Trophoblast cell (in vitro differentiated cells and primary cell): Measurements from ENCODE around the gene SLC29A3.
A peak's percentile ranks its signal among the peaks of the same experiment; 100 is the strongest.

Source experiments
- DNase-seq, 2 donors: peaks; one replicate each; pipeline ENCODE4 v3.0.0-alpha.2; 2016
- H2AFZ ChIP-seq: 2 replicates; pipeline ENCODE4 v1.6.1; 2013; ENCODE audit warnings: low read length, moderate library complexity, mild to moderate bottlenecking; ENCODE audit not compliant: insufficient read depth, poor library complexity
- H2AK5ac ChIP-seq: 2 replicates; pipeline ENCODE4 v1.6.1; 2013; ENCODE audit warnings: mild to moderate bottlenecking, low read length
- H2BK120ac ChIP-seq: 2 replicates; pipeline ENCODE4 v1.6.1; 2013; ENCODE audit warnings: low read length, mild to moderate bottlenecking, moderate library complexity; ENCODE audit not compliant: insufficient read depth, poor library complexity
- H2BK12ac ChIP-seq: 2 replicates; pipeline ENCODE4 v1.6.1; 2013; ENCODE audit warnings: mild to moderate bottlenecking, low read length, moderate library complexity
- H2BK5ac ChIP-seq: 2 replicates; pipeline ENCODE4 v1.6.1; 2013; ENCODE audit warnings: low read length, low read depth, moderate library complexity, mild to moderate bottlenecking; ENCODE audit not compliant: poor library complexity
- H3K14ac ChIP-seq: 2 replicates; pipeline ENCODE4 v1.6.1; 2013; ENCODE audit warnings: mild to moderate bottlenecking, low read length
- H3K18ac ChIP-seq: 2 replicates; pipeline ENCODE4 v1.6.1; 2013; ENCODE audit warnings: mild to moderate bottlenecking, low read length
- H3K23ac ChIP-seq: 2 replicates; pipeline ENCODE4 v1.6.1; 2013; ENCODE audit warnings: low read length
- H3K27ac ChIP-seq: 2 replicates; pipeline ENCODE4 v1.5.1; 2013; ENCODE audit warnings: low read depth, mild to moderate bottlenecking, inconsistent platforms, low read length, moderate library complexity
- H3K27me3 ChIP-seq: 2 replicates; pipeline ENCODE4 v1.6.1; 2013; ENCODE audit warnings: inconsistent platforms, mild to moderate bottlenecking, low read length, moderate library complexity; ENCODE audit not compliant: insufficient read depth
- H3K36me3 ChIP-seq, 2 experiments: 1 replicate in 1 of 2; 2 replicates in 1 of 2; pipeline ENCODE4 v1.6.1; 2013; ENCODE audit warnings: low read length in 2 of 2, mild to moderate bottlenecking in 2 of 2, moderate library complexity in 1 of 2; ENCODE audit not compliant: insufficient read depth in 2 of 2, control insufficient read depth in 1 of 2
- H3K4ac ChIP-seq: 2 replicates; pipeline ENCODE4 v1.6.1; 2013; ENCODE audit warnings: low read depth, mild to moderate bottlenecking, low read length, moderate library complexity
- H3K4me1 ChIP-seq, 2 experiments: 1 replicate in 1 of 2; 2 replicates in 1 of 2; pipeline ENCODE4 v1.6.1; 2013; ENCODE audit warnings: low read length in 2 of 2, mild to moderate bottlenecking in 2 of 2, moderate library complexity in 1 of 2; ENCODE audit not compliant: insufficient read depth in 2 of 2, control insufficient read depth in 1 of 2
- H3K4me2 ChIP-seq: 2 replicates; pipeline ENCODE4 v1.6.1; 2013; ENCODE audit warnings: inconsistent platforms, mild to moderate bottlenecking, low read length, moderate library complexity
- H3K4me3 ChIP-seq: 2 replicates; pipeline ENCODE4 v1.5.1; 2013; ENCODE audit warnings: mild to moderate bottlenecking, low read depth, low read length, inconsistent platforms
- H3K79me1 ChIP-seq: one replicate; pipeline ENCODE4 v1.6.1; 2013; ENCODE audit warnings: low read length
- H3K79me2 ChIP-seq: 2 replicates; pipeline ENCODE4 v1.6.1; 2013; ENCODE audit warnings: low read length, mild to moderate bottlenecking; ENCODE audit not compliant: control insufficient read depth, insufficient read depth, poor library complexity
- H3K9ac ChIP-seq: 2 replicates; pipeline ENCODE4 v1.6.1; 2013; ENCODE audit warnings: mild to moderate bottlenecking, low read length
- H3K9me3 ChIP-seq: 2 replicates; pipeline ENCODE4 v1.6.1; 2013; ENCODE audit warnings: low read depth, mild to moderate bottlenecking, control low read depth, inconsistent platforms, low read length; ENCODE audit not compliant: insufficient read depth
- H4K12ac ChIP-seq: 2 replicates; pipeline ENCODE4 v1.6.1; 2013; ENCODE audit warnings: low read depth, mild to moderate bottlenecking, low read length, moderate library complexity
- H4K8ac ChIP-seq: 2 replicates; pipeline ENCODE4 v1.6.1; 2013; ENCODE audit warnings: low read depth, mild to moderate bottlenecking, low read length, moderate library complexity
- H4K91ac ChIP-seq: one replicate; pipeline ENCODE4 v1.6.1; 2013; ENCODE audit warnings: low read depth, mild to moderate bottlenecking, low read length, moderate library complexity
- WGBS: extraction: QIAGEN DNeasy Blood & Tissue Kit; methylation state at CpG from one replicate; pipeline ENCODE4 v1.1.7; 2013; ENCODE audit warnings: missing lambda C conversion rate; ENCODE audit not compliant: insufficient read length, insufficient coverage; ENCODE audit errors: extremely low coverage; 5-methylcytosine and 5-hydroxymethylcytosine counted together

SLC29A3 gene

DNA sequence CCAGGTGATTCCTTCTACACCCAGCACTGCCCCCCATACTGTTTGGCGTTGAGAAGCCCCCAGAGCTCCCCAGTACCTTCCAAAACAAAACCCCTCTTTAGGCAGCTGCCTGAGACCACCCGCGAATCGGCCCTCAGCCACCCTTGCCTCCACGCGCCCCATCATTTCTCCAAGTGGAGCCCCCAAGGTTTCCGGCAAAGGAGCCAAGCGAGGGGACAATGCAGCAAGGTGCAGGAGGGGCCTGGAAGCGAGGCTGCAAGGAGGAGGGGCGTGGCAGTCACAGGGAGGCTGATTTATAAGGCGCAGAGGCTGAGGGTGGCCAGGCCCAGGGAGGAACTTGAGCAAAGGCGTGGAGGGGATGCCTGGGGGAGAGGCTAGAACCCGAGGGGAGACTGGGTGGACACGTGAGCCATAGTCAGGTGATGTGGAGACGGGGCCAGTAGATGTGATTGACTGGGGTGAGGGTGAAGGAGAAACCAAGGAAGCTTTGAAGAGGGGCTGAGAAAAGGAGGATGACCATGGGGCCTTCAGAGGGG is 16.2 kb downstream of the SLC29A3 start:
- no peak overlapping the region for H3K27ac ChIP-seq
- H3K4me3 ChIP-seq = no peak overlapping the region
- peak overlapping the region; percentile 19 for H4K91ac ChIP-seq
- H3K79me2 ChIP-seq = peaks cover 3% of the 10 kb centered on the region
- DNase-seq = no peak
- no peak overlapping the region for H3K4me2 ChIP-seq
- H3K9me3 ChIP-seq = no peaks in the 10 kb centered on the region
- no CpG with 5 or more reads among the region's 15 CpGs for WGBS
- no peak overlapping the region for H4K8ac ChIP-seq
- H3K4ac ChIP-seq = no peak overlapping the region
- H3K4me1 ChIP-seq = peaks cover 22% of the 10 kb centered on the region in 2 experiments
- H2AK5ac ChIP-seq = peak overlapping the region; percentile 71
- no peak overlapping the region for H2BK5ac ChIP-seq
- no peak overlapping the region for H3K9ac ChIP-seq
- H3K27me3 ChIP-seq = no peaks in the 10 kb centered on the region
- H3K79me1 ChIP-seq = peaks cover 8% of the 10 kb centered on the region
- H2AFZ ChIP-seq = no peak overlapping the region
- H3K23ac ChIP-seq = no peak overlapping the region
- H4K12ac ChIP-seq = peak overlapping the region; percentile 12
- no peak overlapping the region for H2BK12ac ChIP-seq
- peak overlapping the region; percentile 46 for H3K18ac ChIP-seq
- H2BK120ac ChIP-seq = no peak overlapping the region
- no peak overlapping the region for H3K14ac ChIP-seq
- no peaks in the 10 kb centered on the region for H3K36me3 ChIP-seq

DNA sequence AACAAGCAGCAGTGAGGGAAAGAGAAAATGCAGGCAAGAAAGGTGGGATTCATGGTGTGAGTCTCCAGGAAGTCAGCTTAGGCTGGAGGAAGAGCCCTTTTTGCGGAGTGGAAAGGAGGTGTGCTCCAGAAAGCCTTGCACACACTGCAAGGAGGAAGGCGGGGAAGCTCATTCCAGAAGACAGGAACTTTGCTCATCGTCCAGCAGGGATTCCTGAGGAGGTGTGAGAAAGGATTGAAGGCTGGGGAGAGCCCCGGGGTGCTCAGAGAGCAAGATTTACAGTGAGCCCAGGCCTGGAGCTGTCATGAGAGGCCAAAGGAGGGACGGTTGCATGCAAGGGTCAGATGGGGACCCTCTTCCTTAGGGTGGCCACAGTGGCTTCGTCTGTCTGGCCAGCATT is 17.6 kb downstream of the SLC29A3 start:
- no peak overlapping the region for H2BK12ac ChIP-seq
- no peak overlapping the region for H3K4ac ChIP-seq
- no peak overlapping the region for H4K91ac ChIP-seq
- H2BK5ac ChIP-seq = no peak overlapping the region
- peaks cover 15% of the 10 kb centered on the region for H3K79me1 ChIP-seq
- H3K79me2 ChIP-seq = peaks cover 4% of the 10 kb centered on the region
- no peak overlapping the region for H3K18ac ChIP-seq
- no peak overlapping the region for H2BK120ac ChIP-seq
- H4K12ac ChIP-seq = no peak overlapping the region
- no peak overlapping the region for H3K4me3 ChIP-seq
- peaks cover 32 to 33% of the 10 kb centered on the region in 2 experiments for H3K4me1 ChIP-seq
- H3K27ac ChIP-seq = no peak overlapping the region
- no peaks in the 10 kb centered on the region for H3K36me3 ChIP-seq
- H2AFZ ChIP-seq = no peak overlapping the region
- H3K27me3 ChIP-seq = no peaks in the 10 kb centered on the region
- H3K9ac ChIP-seq = no peak overlapping the region
- H3K14ac ChIP-seq = no peak overlapping the region
- H2AK5ac ChIP-seq = no peak overlapping the region
- no peak overlapping the region for H4K8ac ChIP-seq
- H3K4me2 ChIP-seq = no peak overlapping the region
- H3K9me3 ChIP-seq = no peaks in the 10 kb centered on the region
- DNase-seq = no peak
- no CpG with 5 or more reads among the region's 6 CpGs for WGBS
- H3K23ac ChIP-seq = no peak overlapping the region

DNA sequence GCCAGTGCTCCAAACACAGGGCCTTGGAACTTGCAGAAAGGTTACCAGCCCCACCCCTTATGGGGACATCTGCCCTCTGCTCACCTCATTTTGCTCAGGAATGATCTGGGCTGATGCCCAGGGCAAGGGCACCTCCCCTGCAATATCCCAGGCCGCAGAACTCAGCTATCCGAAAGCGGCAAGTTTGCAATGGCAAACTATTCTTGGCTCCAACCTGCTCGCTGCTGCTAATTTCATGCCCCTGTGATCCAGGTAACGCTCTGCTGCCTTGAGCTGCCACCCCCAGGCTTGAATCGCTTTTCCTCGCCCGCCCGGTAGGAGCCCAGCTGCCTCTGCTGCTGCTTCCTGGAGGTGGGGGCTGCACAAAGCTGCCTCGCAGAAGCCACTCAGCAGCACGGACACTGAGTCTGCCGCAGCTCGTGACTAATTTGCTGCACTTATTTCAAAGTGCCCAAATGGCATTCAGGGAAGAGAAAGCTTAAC is 18.2 kb downstream of the SLC29A3 start:
- H2BK5ac ChIP-seq = no peak overlapping the region
- peaks cover 18% of the 10 kb centered on the region for H3K79me1 ChIP-seq
- peaks cover 4% of the 10 kb centered on the region for H3K79me2 ChIP-seq
- no peak overlapping the region for H3K9ac ChIP-seq
- no peak overlapping the region for H4K12ac ChIP-seq
- H3K14ac ChIP-seq = no peak overlapping the region
- peaks cover 34 to 36% of the 10 kb centered on the region in 2 experiments for H3K4me1 ChIP-seq
- no peak overlapping the region for H2BK120ac ChIP-seq
- no peaks in the 10 kb centered on the region for H3K36me3 ChIP-seq
- H3K9me3 ChIP-seq = no peaks in the 10 kb centered on the region
- H3K4me2 ChIP-seq = no peak overlapping the region
- H3K23ac ChIP-seq = no peak overlapping the region
- no peak overlapping the region for H3K27ac ChIP-seq
- no peaks in the 10 kb centered on the region for H3K27me3 ChIP-seq
- peak; percentile 36 to 49 for DNase-seq
- no peak overlapping the region for H4K91ac ChIP-seq
- H3K18ac ChIP-seq = no peak overlapping the region
- H2AK5ac ChIP-seq = no peak overlapping the region
- no peak overlapping the region for H4K8ac ChIP-seq
- no CpG with 5 or more reads among the region's 13 CpGs for WGBS
- no peak overlapping the region for H2BK12ac ChIP-seq
- no peak overlapping the region for H3K4me3 ChIP-seq
- no peak overlapping the region for H3K4ac ChIP-seq
- no peak overlapping the region for H2AFZ ChIP-seq

DNA sequence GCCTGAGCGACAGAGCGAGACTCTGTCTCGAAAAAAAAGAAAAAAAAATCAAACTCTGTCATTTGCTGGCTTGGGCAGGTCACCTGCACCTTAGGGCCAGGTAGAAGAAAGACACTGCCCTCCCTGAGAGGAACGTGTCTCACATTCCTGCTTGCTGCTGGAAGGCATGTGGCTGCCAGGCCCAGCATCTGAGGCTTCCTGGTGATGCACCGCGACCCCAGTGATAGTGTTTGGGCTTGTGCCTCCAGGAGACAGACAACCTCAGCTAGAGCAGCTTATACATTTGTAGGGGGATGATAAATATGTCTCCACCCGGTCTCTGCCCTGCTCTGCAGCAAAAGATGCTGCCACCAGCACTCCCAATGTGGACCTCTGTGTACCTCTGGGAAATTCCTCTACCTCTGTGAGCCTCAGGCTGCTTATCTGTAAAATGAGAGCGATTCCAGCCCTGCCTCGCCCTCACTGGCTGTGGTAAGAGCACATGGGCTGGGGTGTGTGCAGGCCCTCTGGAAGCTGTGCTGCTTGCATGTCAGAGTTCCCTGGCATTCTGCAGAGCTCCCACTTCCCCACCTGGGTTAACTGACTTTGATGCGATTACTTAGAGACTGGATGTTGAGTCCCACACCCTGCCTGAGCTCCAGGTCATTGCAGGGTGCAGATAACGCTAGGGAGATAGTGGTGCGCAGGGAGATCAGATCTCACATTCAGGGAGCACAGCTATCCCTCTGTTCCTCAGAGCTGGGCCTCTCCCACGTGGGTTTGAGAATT is 19.9 kb downstream of the SLC29A3 start:
- Histone ChIP-seq H4K8ac (peak overlapping the region; percentile 21), H4K12ac (no peak overlapping the region), H3K9ac (no peak overlapping the region), H3K36me3 (no peaks in the 10 kb centered on the region), H3K4me2 (no peak overlapping the region), H3K27me3 (no peaks in the 10 kb centered on the region), H2BK120ac (peak overlapping the region; percentile 83), H3K79me1 (peaks cover 20% of the 10 kb centered on the region), H2AFZ (no peak overlapping the region), H2AK5ac (peak overlapping the region; percentile 63), H3K4me1 (peaks cover 37 to 40% of the 10 kb centered on the region in 2 experiments), H3K14ac (peak overlapping the region; percentile 82), H2BK5ac (peak overlapping the region; percentile 29), H3K9me3 (no peaks in the 10 kb centered on the region), H3K4ac (no peak overlapping the region), H3K27ac (peak overlapping the region; percentile 84), H3K79me2 (peaks cover 6% of the 10 kb centered on the region), H3K4me3 (no peak overlapping the region), H3K23ac (no peak overlapping the region), H3K18ac (peak overlapping the region; percentile 73), H2BK12ac (peak overlapping the region; percentile 82), H4K91ac (peak overlapping the region; percentile 60)
- peak; percentile 93 to 95 for DNase-seq
- no CpG with 5 or more reads among the region's 13 CpGs for whole genome bisulfite sequencing
